K562 (cell line): ENCODE measurements around the gene DR1. TPM values are rescaled to one million over a fixed set of nuclear protein-coding genes. Genes with fewer than 3 reads are reported as not detected.

Source experiments
- NFXL1 ChIP-seq: fragments of 450-650 bp; formaldehyde crosslinking; IDR thresholded peaks from 2 replicates; pipeline ENCODE4 v1.4.0; 2021; ENCODE audit warnings: mild to moderate bottlenecking
- TGIF2 ChIP-seq: sonication (generic); formaldehyde crosslinking; IDR thresholded peaks from 2 replicates; pipeline ENCODE4 v1.8.1; 2022; ENCODE audit warnings: mild to moderate bottlenecking, missing genetic modification reagents, moderate library complexity
- ZFX ChIP-seq: sonication (generic); formaldehyde crosslinking; IDR thresholded peaks from 2 replicates; pipeline ENCODE4 v1.8.0; 2022; ENCODE audit warnings: mild to moderate bottlenecking, missing genetic modification reagents, moderate library complexity
- ZNF175 ChIP-seq: fragments of 200-800 bp; sonication (Bioruptor generic); IDR thresholded peaks from 2 replicates; pipeline ENCODE4 v1.6.1; 2016; ENCODE audit warnings: low read depth, mild to moderate bottlenecking, missing genetic modification characterization, missing compliant biosample characterization
- ZNF407 ChIP-seq: fragments of 450-650 bp; IDR thresholded peaks from 2 replicates; pipeline ENCODE4 v1.6.1; 2016; ENCODE audit warnings: low read depth
- polyA plus RNA-seq, 8 experiments: library from polyadenylated mRNA; depleted of rRNA in 4 of 8; stranded (reverse) in 5 of 8; unstranded in 3 of 8; fragments of >200 nt; fragmentation: Nextera tagmentation in 2 of 8; fragmentation: Illumina TruSeq in 1 of 8; extraction: Ambion mirVana in 2 of 8; extraction: Trizol in 1 of 8; gene quantifications; 2 replicates each; pipeline versions ENCODE4 v1.2.1 to v1.2.3, GENCODE V29; 2011 to 2014; ENCODE audit warnings: inconsistent platforms in 1 of 8, missing spikeins in 1 of 8
- total RNA-seq, 7 experiments: library from RNA; depleted of rRNA in 6 of 7; stranded (reverse); fragments of >200 nt in 6 of 7; fragmentation: Illumina TruSeq in 2 of 7; extraction: Trizol in 2 of 7; gene quantifications; 2 replicates each; pipeline versions ENCODE4 v1.2.1 to v1.2.3, GENCODE V29; 2011 to 2021; ENCODE audit warnings: low replicate concordance in 1 of 7

Gene DR1
- total and polyA plus RNA-seq, 9 of the 15 experiments (the other 6 are each of a cell fraction or from before 2014, with no cell fraction given): 8.1 to 78.8 (median 46.3) TPM

GRCh38 chr1:93347334-93347899 is 1.7 kb downstream of the DR1 start (continued):
- TF ChIP-seq ZNF407 (no peak), ZFX (no peak), TGIF2 (CRISPR knock-in tag) (no peak), NFXL1 (no peak), ZNF175 (no peak)
